Upper lobe of right lung (tissue), 1 donor: Measurements from ENCODE around the gene MUC3A. TPM values are rescaled to one million over a fixed set of nuclear protein-coding genes. Genes with fewer than 3 reads are reported as not detected.

ENCODE experiments used
- ATAC-seq: fragments of 200-7000 bp; cut with Tn5 transposase; one replicate; pipeline ENCODE4 v1.9.1; 2020; ENCODE audit warnings: mild to moderate bottlenecking, moderate library complexity
- DNase-seq: peaks from one replicate; pipeline ENCODE4 v3.0.0-alpha.2; 2020
- H3K27ac ChIP-seq: fragments of 200-600 bp; one replicate; pipeline ENCODE4 v1.8.0; 2022
- H3K27me3 ChIP-seq: fragments of 200-600 bp; one replicate; pipeline ENCODE4 v1.8.0; 2022; ENCODE audit warnings: mild to moderate bottlenecking
- H3K36me3 ChIP-seq: fragments of 200-600 bp; one replicate; pipeline ENCODE4 v1.8.0; 2022
- H3K4me1 ChIP-seq: fragments of 200-600 bp; one replicate; pipeline ENCODE4 v1.8.0; 2022
- H3K4me3 ChIP-seq: fragments of 200-600 bp; one replicate; pipeline ENCODE4 v1.8.0; 2022; ENCODE audit warnings: mild to moderate bottlenecking
- H3K9me3 ChIP-seq: fragments of 200-600 bp; one replicate; pipeline ENCODE4 v1.8.0; 2022
- CTCF ChIP-seq: fragments of 200-600 bp; IDR thresholded peaks from one replicate; pipeline ENCODE4 v1.8.0; 2022; ENCODE audit warnings: antibody characterized with exemption
- intact Hi-C: fragments of 100-400 bp; cut with DNase I; formaldehyde crosslinking; loops from one replicate; pipeline ENCODE4 v1.11.0; 2022
- total RNA-seq: library from RNA; stranded (reverse); fragmentation: NEBNext Ultra II Directional; extraction: Animal tissue kit (Norgen Biotek cat#: 25700); gene quantifications from one replicate; pipeline ENCODE4 v1.2.1, GENCODE V29; 2021
- donor health status: DM: no; HTN: yes; CAD: no; lungs with severe emphysema.

The MUC3A gene
- total RNA-seq, 1 donor from 2014 or later: 2.7 TPM

GRCh38 chr7:100951888-100952560 is 2.7 kb downstream of the MUC3A start:
- no peaks in the 10 kb centered on the region for H3K36me3 ChIP-seq
- ATAC-seq (no peak), DNase-seq (no peak)
- H3K9me3 ChIP-seq: no peaks in the 10 kb centered on the region
- TF ChIP-seq CTCF: no peak
- no peak overlapping the region for H3K27ac ChIP-seq
- H3K4me1 ChIP-seq: no peaks in the 10 kb centered on the region
- no peak overlapping the region for H3K4me3 ChIP-seq
- intact Hi-C loops: no loop called here
- H3K27me3 ChIP-seq: peaks cover 22% of the 10 kb centered on the region

- Histone ChIP-seq H3K27me3 (peaks cover 22% of the 10 kb centered on the region), H3K27ac (no peak overlapping the region), H3K4me3 (no peak overlapping the region), H3K36me3 (no peaks in the 10 kb centered on the region), H3K4me1 (no peaks in the 10 kb centered on the region), H3K9me3 (no peaks in the 10 kb centered on the region)
- no peak for DNase-seq
- no peak for ATAC-seq
- intact Hi-C loops: no loop called here
- no peak for TF ChIP-seq CTCF
Measured at GRCh38 chr7:100952641-100953040, 3.3 kb downstream of the MUC3A start.

GRCh38 chr7:100957832-100958421 is 8.6 kb downstream of the MUC3A start:
- intact Hi-C loops: no loop called here
- peak; percentile 9 for ATAC-seq
- Histone ChIP-seq H3K36me3 (no peaks in the 10 kb centered on the region), H3K9me3 (no peaks in the 10 kb centered on the region), H3K27me3 (peaks cover 13% of the 10 kb centered on the region), H3K4me1 (no peaks in the 10 kb centered on the region), H3K27ac (no peak overlapping the region), H3K4me3 (no peak overlapping the region)
- no peak for TF ChIP-seq CTCF
- no peak for DNase-seq

- no peak overlapping the region for H3K27ac ChIP-seq
- no peak for TF ChIP-seq CTCF
- H3K4me1 ChIP-seq: no peaks in the 10 kb centered on the region
- no peaks in the 10 kb centered on the region for H3K9me3 ChIP-seq
- H3K36me3 ChIP-seq: no peaks in the 10 kb centered on the region
- no peak overlapping the region for H3K4me3 ChIP-seq
- peaks cover 32% of the 10 kb centered on the region for H3K27me3 ChIP-seq
- ATAC-seq: no peak
- no peak for DNase-seq
- intact Hi-C loops: no loop called here
Measured at GRCh38 chr7:100959894-100960293, 10.6 kb downstream of the MUC3A start.

GRCh38 chr7:100962537-100962936 is 13.2 kb downstream of the MUC3A start:
- H3K27ac ChIP-seq: no peak overlapping the region
- DNase-seq (no peak), ATAC-seq (no peak)
- peaks cover 59% of the 10 kb centered on the region for H3K27me3 ChIP-seq
- no peaks in the 10 kb centered on the region for H3K36me3 ChIP-seq
- peaks cover 12% of the 10 kb centered on the region for H3K4me1 ChIP-seq
- TF ChIP-seq CTCF: no peak
- intact Hi-C loops: no loop called here
- H3K9me3 ChIP-seq: no peaks in the 10 kb centered on the region
- no peak overlapping the region for H3K4me3 ChIP-seq
